Tibial artery (tissue), 4 donors: Measurements from ENCODE around the gene MYO7B.
A peak's percentile ranks its signal among the peaks of the same experiment; 100 is the strongest.

Source experiments
- DNase-seq, 2 donors: peaks; one replicate each; pipeline ENCODE4 v3.0.0-alpha.2; 2019
- H3K27ac ChIP-seq, 2 donors: fragments of 200-600 bp; sonication (generic) in 1 of 2; 1 replicate in 1 of 2; 2 replicates in 1 of 2; pipeline ENCODE4 v1.5.1; 2018 to 2019; ENCODE audit warnings: mild to moderate bottlenecking in 1 of 2
- H3K27me3 ChIP-seq, 2 donors: fragments of 200-600 bp; sonication (generic) in 1 of 2; one replicate each; pipeline versions ENCODE4 v1.5.1 to v1.6.0; 2016 to 2019
- H3K36me3 ChIP-seq, 3 donors: fragments of 200-600 bp; sonication (generic) in 2 of 3; one replicate each; pipeline ENCODE4 v1.5.1; 2016 to 2019; ENCODE audit warnings: mild to moderate bottlenecking in 2 of 3
- H3K4me1 ChIP-seq, 4 donors: fragments of 200-600 bp; sonication (generic) in 2 of 4; 1 replicate in 3 of 4; 2 replicates in 1 of 4; pipeline ENCODE4 v1.5.1; 2016 to 2019
- H3K4me3 ChIP-seq, 2 donors: fragments of 200-600 bp; sonication (generic) in 1 of 2; 1 replicate in 1 of 2; 2 replicates in 1 of 2; pipeline ENCODE4 v1.5.1; 2018 to 2019; ENCODE audit warnings: mild to moderate bottlenecking in 2 of 2
- H3K9me3 ChIP-seq, 3 donors: fragments of 200-600 bp; sonication (generic) in 1 of 3; one replicate each; pipeline ENCODE4 v1.5.1; 2016 to 2019
- CTCF ChIP-seq, 2 experiments: fragments of 200-600 bp in 1 of 2; fragments of 450-650 bp in 1 of 2; IDR thresholded peaks; one replicate each; pipeline ENCODE4 v1.5.1; 2017 to 2019; ENCODE audit warnings: antibody characterized with exemption in 2 of 2, mild to moderate bottlenecking in 1 of 2, moderate library complexity in 1 of 2
- intact Hi-C: fragments of 100-400 bp; cut with DNase I; formaldehyde crosslinking; loops from one replicate; pipeline ENCODE4 v1.15.0; 2023; ENCODE audit warnings: low total_unique reads

The MYO7B gene

GRCh38 chr2:127645395-127646291 is 110.2 kb downstream of the MYO7B start, which contains the start of gene GPR17:
Gene GPR17 (plus strand): TSS chr2:127646153. CDS start chr2:127650736, 4,583 bp downstream.
- no peak for DNase-seq
- H3K36me3 ChIP-seq, result peaks cover 12 to 42% (median 14%) of the 10 kb centered on the region in 3 donors
- peak within 1 kb of the TSS; percentile 71 to 75 for H3K27ac ChIP-seq
- no peaks in the 10 kb centered on the region for H3K9me3 ChIP-seq
- H3K27me3 ChIP-seq, result no peaks in the 10 kb centered on the region
- intact Hi-C loops, result no loop called here
- H3K4me1 ChIP-seq, result peaks cover 9 to 72% (median 45%) of the 10 kb centered on the region in 4 donors
- no peak within 1 kb of the TSS for H3K4me3 ChIP-seq
- TF ChIP-seq CTCF (IDR thresholded peaks at IDR 0.05), result no peak

DNA sequence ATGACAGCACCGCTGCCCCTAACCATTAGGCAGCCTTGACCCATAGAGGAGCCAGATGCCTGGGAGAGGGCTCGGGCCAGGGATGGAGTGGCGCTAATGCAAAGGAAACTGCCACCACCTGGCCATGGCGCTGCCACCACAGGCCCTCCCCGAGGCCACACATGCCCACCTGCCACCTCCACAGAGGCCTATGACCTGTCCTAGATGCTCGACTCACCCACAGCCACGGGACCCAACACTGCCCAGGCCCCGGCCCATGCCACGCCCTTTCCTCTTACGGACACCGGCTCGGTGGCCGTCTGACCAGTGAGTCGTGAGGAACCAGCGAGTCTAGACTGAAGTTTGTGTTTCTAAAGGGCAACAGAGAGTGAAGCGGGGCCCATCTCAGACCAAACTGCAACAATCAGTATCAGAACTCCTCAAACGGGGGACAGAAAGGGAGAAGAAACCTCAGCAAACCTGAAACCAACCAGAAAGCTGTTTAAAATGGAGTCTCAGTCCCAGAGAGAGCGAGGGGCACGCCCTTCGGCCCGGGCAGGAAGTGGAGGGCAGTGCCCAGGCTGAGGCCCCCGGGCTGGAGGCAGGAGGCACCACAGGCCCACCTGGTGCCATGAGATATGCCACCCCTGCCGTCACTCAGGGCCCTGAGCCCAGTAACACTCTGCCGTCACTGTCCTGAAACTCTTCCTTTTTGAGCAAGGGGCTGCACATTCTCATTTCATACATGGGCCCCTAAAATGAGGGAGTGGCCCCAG is 111.2 kb downstream of the MYO7B start:
- Histone ChIP-seq H3K4me3 (no peak overlapping the region), H3K27ac (peak overlapping the region; percentile 71 to 75), H3K27me3 (no peaks in the 10 kb centered on the region), H3K36me3 (peaks cover 5 to 41% (median 14%) of the 10 kb centered on the region in 3 donors), H3K9me3 (no peaks in the 10 kb centered on the region), H3K4me1 (peaks cover 9 to 82% (median 51%) of the 10 kb centered on the region in 4 donors)
- no peak for TF ChIP-seq CTCF (IDR thresholded peaks at IDR 0.05)
- no peak for DNase-seq
- intact Hi-C loops, result no loop called here

GRCh38 chr2:127647242-127648190 is 112.0 kb downstream of the MYO7B start:
- H3K27ac ChIP-seq, result peak overlapping the region; percentile 71 to 75
- TF ChIP-seq CTCF (IDR thresholded peaks at IDR 0.05), result no peak
- no peak for DNase-seq
- H3K27me3 ChIP-seq, result no peaks in the 10 kb centered on the region
- peaks cover 9 to 89% (median 55%) of the 10 kb centered on the region in 4 donors for H3K4me1 ChIP-seq
- H3K9me3 ChIP-seq, result no peaks in the 10 kb centered on the region
- H3K36me3 ChIP-seq, result peaks cover 4 to 38% (median 21%) of the 10 kb centered on the region in 3 donors
- no peak overlapping the region for H3K4me3 ChIP-seq
- intact Hi-C loops, result no loop called here

- peaks cover 9 to 90% (median 58%) of the 10 kb centered on the region in 4 donors for H3K4me1 ChIP-seq
- no peak for DNase-seq
- H3K27ac ChIP-seq, result peak overlapping the region; percentile 71 to 75
- intact Hi-C loops, result no loop called here
- no peaks in the 10 kb centered on the region for H3K27me3 ChIP-seq
- TF ChIP-seq CTCF (IDR thresholded peaks at IDR 0.05), result no peak
- no peak overlapping the region for H3K4me3 ChIP-seq
- H3K9me3 ChIP-seq, result no peaks in the 10 kb centered on the region
- H3K36me3 ChIP-seq, result peaks cover 4 to 39% (median 29%) of the 10 kb centered on the region in 3 donors
Observed at GRCh38 chr2:127648321-127648720, 112.8 kb downstream of the MYO7B start.
